SK-N-SH (cell line): ENCODE data around the gene TANGO6. TPM values are rescaled to one million over a fixed set of nuclear protein-coding genes. Genes with fewer than 3 reads are reported as not detected.

ENCODE experiments used
- CTCF ChIA-PET: fragments of 300-600, 350-600 bp; formaldehyde crosslinking; extraction: SDS; loops from one replicate; lab custom pipeline; 2021; lab: Yijun Ruan, JAX
- POLR2A ChIA-PET: fragments of 350-600 bp; sonication (Branson Sonifier 250); formaldehyde crosslinking; extraction: SDS; loops from one replicate; lab custom pipeline; 2020; ENCODE audit warnings: antibody characterized with exemption, inconsistent platforms; lab: Yijun Ruan, JAX
- DNase-seq: peaks from one replicate; pipeline ENCODE4 v3.0.0; 2012
- H2AFZ ChIP-seq: fragments of 200-600 bp; sonication (generic); 2 replicates; pipeline ENCODE4 v1.8.1; 2016; ENCODE audit warnings: antibody characterized with exemption, mild to moderate bottlenecking, low read depth
- H3F3A ChIP-seq: fragments of 200-600 bp; sonication (generic); replicated peaks from 2 replicates; pipeline ENCODE3; 2016; ENCODE audit warnings: antibody characterized with exemption, mild to moderate bottlenecking; ENCODE audit not compliant: insufficient read depth
- H3K27ac ChIP-seq, 2 experiments: fragments of 200-500 bp in 1 of 2; fragments of 200-600 bp in 1 of 2; sonication (Bioruptor generic) in 1 of 2; sonication (generic), shearing (Covaris generic) in 1 of 2; 2 replicates each; pipeline versions ENCODE4 v1.5.1 to v1.6.1; 2014 to 2016; ENCODE audit warnings: low read depth in 2 of 2, inconsistent platforms in 1 of 2, low read length in 1 of 2, mild to moderate bottlenecking in 1 of 2, mixed read lengths in 1 of 2
- H3K27me3 ChIP-seq: fragments of 200-600 bp; sonication (generic), shearing (Covaris generic); 2 replicates; pipeline ENCODE4 v1.6.1; 2016; ENCODE audit warnings: mixed run types; ENCODE audit not compliant: insufficient read depth
- H3K36me3 ChIP-seq, 2 experiments: fragments of 200-500 bp in 1 of 2; fragments of 200-600 bp in 1 of 2; sonication (Bioruptor generic) in 1 of 2; sonication (generic) in 1 of 2; replicated peaks in 1 of 2; 2 replicates each; pipeline versions ENCODE3 to v1.5.1; 2014 to 2016; ENCODE audit warnings: low read length in 1 of 2, mild to moderate bottlenecking in 1 of 2; ENCODE audit not compliant: insufficient read depth in 2 of 2, control insufficient read depth in 1 of 2
- H3K4me1 ChIP-seq, 2 experiments: fragments of 200-500 bp in 1 of 2; fragments of 200-600 bp in 1 of 2; sonication (Bioruptor generic) in 1 of 2; sonication (generic), shearing (Covaris generic) in 1 of 2; 2 replicates each; pipeline versions ENCODE4 v1.5.1 to v1.6.1; 2014 to 2016; ENCODE audit warnings: low read depth in 1 of 2, low read length in 1 of 2, mixed run types in 1 of 2; ENCODE audit not compliant: insufficient read depth in 2 of 2, control insufficient read depth in 1 of 2
- H3K4me2 ChIP-seq: fragments of 200-600 bp; sonication (generic), shearing (Covaris generic); 2 replicates; pipeline ENCODE4 v1.6.1; 2017; ENCODE audit warnings: mixed run types
- H3K4me3 ChIP-seq, 2 experiments: fragments of 200-500 bp in 1 of 2; fragments of 200-600 bp in 1 of 2; sonication (Bioruptor generic) in 1 of 2; sonication (generic), shearing (Covaris generic) in 1 of 2; 2 replicates each; pipeline versions ENCODE4 v1.5.1 to v1.8.1; 2014 to 2016; ENCODE audit warnings: low read depth in 2 of 2, inconsistent platforms in 1 of 2, low read length in 1 of 2, mild to moderate bottlenecking in 1 of 2, mixed read lengths in 1 of 2, moderate library complexity in 1 of 2
- H3K79me2 ChIP-seq: fragments of 200-600 bp; sonication (generic); 2 replicates; pipeline ENCODE4 v1.8.1; 2017; ENCODE audit warnings: mild to moderate bottlenecking; ENCODE audit not compliant: insufficient read depth
- H3K9ac ChIP-seq: fragments of 200-600 bp; sonication (generic); 2 replicates; pipeline ENCODE4 v1.6.1; 2017; ENCODE audit warnings: mixed run types
- H3K9me2 ChIP-seq: fragments of 200-600 bp; sonication (generic); 2 replicates; pipeline ENCODE4 v1.6.1; 2017; ENCODE audit warnings: mixed run types
- H3K9me3 ChIP-seq: fragments of 200-600 bp; sonication (generic); 2 replicates; pipeline ENCODE4 v1.6.1; 2017; ENCODE audit warnings: mixed run types, mild to moderate bottlenecking, moderate library complexity
- H4K20me1 ChIP-seq: fragments of 200-600 bp; sonication (generic); 2 replicates; pipeline ENCODE4 v1.6.1; 2017; ENCODE audit warnings: mild to moderate bottlenecking, mixed run types; ENCODE audit not compliant: insufficient read depth
- CHD2 ChIP-seq: fragments of 150-350 bp; IDR thresholded peaks from 2 replicates; pipeline ENCODE4 v1.6.1; 2018; ENCODE audit warnings: low read length; ENCODE audit not compliant: partially characterized antibody
- EP300 ChIP-seq, 2 experiments: IDR thresholded peaks; 2 replicates each; pipeline versions ENCODE4 v1.4.0 to v1.6.1; 2012; ENCODE audit warnings: borderline replicate concordance in 1 of 2, low read depth in 1 of 2, low read length in 1 of 2
- FOSL2 ChIP-seq: IDR thresholded peaks from 2 replicates; pipeline ENCODE4 v1.4.0; 2012; ENCODE audit warnings: low read depth, mild to moderate bottlenecking, moderate library complexity, borderline replicate concordance
- GATA2 ChIP-seq: sonication (generic); formaldehyde crosslinking; IDR thresholded peaks from 2 replicates; pipeline ENCODE4 v1.5.0; 2020; ENCODE audit warnings: mild to moderate bottlenecking, missing genetic modification reagents
- PBX3 ChIP-seq: IDR thresholded peaks from 2 replicates; pipeline ENCODE4; 2012
- POLR2AphosphoS5 ChIP-seq: IDR thresholded peaks from 2 replicates; pipeline ENCODE4 v1.6.1; 2012; ENCODE audit warnings: low read depth, low read length
- TCF12 ChIP-seq: IDR thresholded peaks from 2 replicates; pipeline ENCODE4 v1.4.0; 2012
- TEAD4 ChIP-seq: IDR thresholded peaks from 2 replicates; pipeline ENCODE4 v1.4.0; 2012; ENCODE audit warnings: mild to moderate bottlenecking, borderline replicate concordance; ENCODE audit not compliant: insufficient read depth
- WGBS: methylation state at CpG from one replicate; pipeline ENCODE4 v1.1.6; 2017; ENCODE audit warnings: low lambda C conversion rate; 5-methylcytosine and 5-hydroxymethylcytosine counted together
- polyA plus RNA-seq, 3 experiments: library from polyadenylated mRNA; depleted of rRNA; stranded (reverse); fragments of >200 nt; gene quantifications; 2 replicates each; pipeline ENCODE4 v1.2.3, GENCODE V29; 2012
- TF ChIP-seq, protein P1 (sequence below): IDR thresholded peaks from 2 replicates; pipeline ENCODE4 v1.4.0; 2012; ENCODE audit warnings: low read depth
- TF ChIP-seq, protein P2 (sequence below): fragments of 200-600 bp; sonication (generic); IDR thresholded peaks from 2 replicates; pipeline ENCODE4 v1.6.1; 2017; ENCODE audit warnings: antibody characterized with exemption, mild to moderate bottlenecking, moderate library complexity
- TF ChIP-seq, protein P3 (sequence below): IDR thresholded peaks from 2 replicates; pipeline ENCODE4 v1.4.0; 2012; ENCODE audit warnings: low read depth, borderline replicate concordance

Gene TANGO6
- polyA plus RNA-seq, 1 of the 3 experiments (the other 2 are of a cell fraction): 5.5 TPM

GRCh38 chr16:69055980-69056379, 212.6 kb downstream of the TANGO6 start:
- no peaks in the 10 kb centered on the region for H3K79me2 ChIP-seq
- H2AFZ ChIP-seq: no peak overlapping the region
- H3K27ac ChIP-seq: peak overlapping the region in 1 of 2 experiments; percentile 90; a peak in 1 of 4 replicates
- ChIA-PET CTCF (interaction anchor here (0.8 to 1.2 kb wide), 2 partner anchors 68 to 148 kb away, joined by 3 read pairs; no protein-coding TSS in a partner anchor), POLR2A (no interaction called here)
- H3K27me3 ChIP-seq: no peaks in the 10 kb centered on the region
- H3K9ac ChIP-seq: no peak overlapping the region
- H3K4me3 ChIP-seq: no peak overlapping the region
- peaks cover 32% of the 10 kb centered on the region for H3F3A ChIP-seq
- H3K4me1 ChIP-seq: peaks cover 2 to 6% of the 10 kb centered on the region in 2 experiments; a peak in 3 of 4 replicates
- no peaks in the 10 kb centered on the region for H4K20me1 ChIP-seq
- H3K36me3 ChIP-seq: no peaks in the 10 kb centered on the region
- H3K4me2 ChIP-seq: no peak overlapping the region
- no peaks in the 10 kb centered on the region for H3K9me2 ChIP-seq
- TF ChIP-seq, protein P1, sequence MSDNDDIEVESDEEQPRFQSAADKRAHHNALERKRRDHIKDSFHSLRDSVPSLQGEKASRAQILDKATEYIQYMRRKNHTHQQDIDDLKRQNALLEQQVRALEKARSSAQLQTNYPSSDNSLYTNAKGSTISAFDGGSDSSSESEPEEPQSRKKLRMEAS: no peak
- no peak for TF ChIP-seq CHD2
- DNase-seq: no peak
- WGBS: 100% methylated on average over 1 of the region's 1 CpG
- no peaks in the 10 kb centered on the region for H3K9me3 ChIP-seq

DNA sequence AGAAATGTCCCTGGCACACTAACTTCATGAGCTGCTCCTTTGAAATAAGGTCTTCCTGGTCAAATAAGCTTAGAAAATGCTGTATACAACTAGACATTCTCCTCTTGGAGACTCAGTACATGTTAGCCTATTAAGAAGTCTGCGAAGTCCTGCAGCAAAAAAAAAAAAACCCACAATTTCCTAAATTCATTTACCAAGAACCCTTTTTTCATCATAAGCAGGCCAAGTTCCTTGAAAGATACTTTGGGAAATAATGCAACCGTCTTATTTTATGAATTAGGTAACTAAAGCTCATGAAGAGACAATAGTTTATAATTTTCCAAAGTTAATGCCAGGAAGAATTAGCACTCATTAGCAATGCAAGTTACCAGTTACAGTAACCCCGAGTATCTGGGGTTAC, 213.1 kb downstream of the TANGO6 start:
- Histone ChIP-seq H3K9me3 (no peaks in the 10 kb centered on the region), H3K9me2 (no peaks in the 10 kb centered on the region), H2AFZ (no peak overlapping the region), H4K20me1 (no peaks in the 10 kb centered on the region), H3K27me3 (no peaks in the 10 kb centered on the region), H3K4me1 (peaks cover 2 to 6% of the 10 kb centered on the region in 2 experiments; a peak in 3 of 4 replicates), H3K27ac (peak overlapping the region in 1 of 2 experiments; percentile 90; a peak in 2 of 4 replicates), H3K9ac (no peak overlapping the region), H3K79me2 (no peaks in the 10 kb centered on the region), H3K4me2 (no peak overlapping the region), H3K36me3 (no peaks in the 10 kb centered on the region), H3K4me3 (no peak overlapping the region), H3F3A (peaks cover 32% of the 10 kb centered on the region)
- TF ChIP-seq TCF12 (no peak), GATA2 (no peak)
- 97% methylated on average over 3 of the region's 3 CpGs for WGBS
- ChIA-PET CTCF (interaction anchor here (0.8 to 1.2 kb wide), 2 partner anchors 68 to 148 kb away, joined by 3 read pairs; no protein-coding TSS in a partner anchor), POLR2A (no interaction called here)
- DNase-seq: no peak

GRCh38 chr16:69057400-69058378, 214.4 kb downstream of the TANGO6 start:
- Histone ChIP-seq H3K79me2 (no peaks in the 10 kb centered on the region), H3K9ac (peak overlapping the region; percentile 33), H3K4me3 (0 out of 4 replicates have a peak overlapping the region, but pooled peaks of 1 of the 2 experiments have one; percentile 1), H3K36me3 (no peaks in the 10 kb centered on the region), H3F3A (peaks cover 32% of the 10 kb centered on the region), H4K20me1 (no peaks in the 10 kb centered on the region), H2AFZ (no peak overlapping the region), H3K9me3 (no peaks in the 10 kb centered on the region), H3K4me1 (peaks cover 2 to 6% of the 10 kb centered on the region in 2 experiments; a peak in 3 of 4 replicates), H3K27ac (peak overlapping the region; percentile 40 to 90; a peak in 3 of 4 replicates), H3K27me3 (no peaks in the 10 kb centered on the region), H3K9me2 (no peaks in the 10 kb centered on the region), H3K4me2 (peak overlapping the region; percentile 45)
- 32% methylated on average over 11 of the region's 11 CpGs for WGBS
- peak; percentile 25 for DNase-seq
- ChIA-PET POLR2A (interaction anchor here (0.5 kb wide), 1 partner anchor 120 kb away, joined by 3 read pairs; no protein-coding TSS in a partner anchor), CTCF (interaction anchor here (1.5 kb wide), 1 partner anchor 9 kb away, joined by 5 read pairs; no protein-coding TSS in a partner anchor)
- TF ChIP-seq, protein P2, sequence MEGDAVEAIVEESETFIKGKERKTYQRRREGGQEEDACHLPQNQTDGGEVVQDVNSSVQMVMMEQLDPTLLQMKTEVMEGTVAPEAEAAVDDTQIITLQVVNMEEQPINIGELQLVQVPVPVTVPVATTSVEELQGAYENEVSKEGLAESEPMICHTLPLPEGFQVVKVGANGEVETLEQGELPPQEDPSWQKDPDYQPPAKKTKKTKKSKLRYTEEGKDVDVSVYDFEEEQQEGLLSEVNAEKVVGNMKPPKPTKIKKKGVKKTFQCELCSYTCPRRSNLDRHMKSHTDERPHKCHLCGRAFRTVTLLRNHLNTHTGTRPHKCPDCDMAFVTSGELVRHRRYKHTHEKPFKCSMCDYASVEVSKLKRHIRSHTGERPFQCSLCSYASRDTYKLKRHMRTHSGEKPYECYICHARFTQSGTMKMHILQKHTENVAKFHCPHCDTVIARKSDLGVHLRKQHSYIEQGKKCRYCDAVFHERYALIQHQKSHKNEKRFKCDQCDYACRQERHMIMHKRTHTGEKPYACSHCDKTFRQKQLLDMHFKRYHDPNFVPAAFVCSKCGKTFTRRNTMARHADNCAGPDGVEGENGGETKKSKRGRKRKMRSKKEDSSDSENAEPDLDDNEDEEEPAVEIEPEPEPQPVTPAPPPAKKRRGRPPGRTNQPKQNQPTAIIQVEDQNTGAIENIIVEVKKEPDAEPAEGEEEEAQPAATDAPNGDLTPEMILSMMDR: no peak
- TF ChIP-seq POLR2AphosphoS5 (no peak), TEAD4 (0 out of 2 replicates have a peak, but pooled peaks have one; percentile 38), CHD2 (no peak), EP300 (IDR thresholded peaks at IDR 0.05; ENCODE audit: borderline replicate concordance in 1 of 2, low read depth in 1 of 2, low read length in 1 of 2) (peak in 1 of 2 experiments; percentile 56; a peak in 2 of 4 replicates), FOSL2 (peak; percentile 80), PBX3 (peak; percentile 98)
- TF ChIP-seq, protein P3, sequence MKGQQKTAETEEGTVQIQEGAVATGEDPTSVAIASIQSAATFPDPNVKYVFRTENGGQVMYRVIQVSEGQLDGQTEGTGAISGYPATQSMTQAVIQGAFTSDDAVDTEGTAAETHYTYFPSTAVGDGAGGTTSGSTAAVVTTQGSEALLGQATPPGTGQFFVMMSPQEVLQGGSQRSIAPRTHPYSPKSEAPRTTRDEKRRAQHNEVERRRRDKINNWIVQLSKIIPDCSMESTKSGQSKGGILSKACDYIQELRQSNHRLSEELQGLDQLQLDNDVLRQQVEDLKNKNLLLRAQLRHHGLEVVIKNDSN: no peak
